ENCODE results near the gene TTYH2. TPM values are rescaled to one million over a fixed set of nuclear protein-coding genes. Genes with fewer than 3 reads are reported as not detected.

TTYH2 gene
- total RNA-seq, 1 experiment from 2014 or later: 0.28 TPM

DNA sequence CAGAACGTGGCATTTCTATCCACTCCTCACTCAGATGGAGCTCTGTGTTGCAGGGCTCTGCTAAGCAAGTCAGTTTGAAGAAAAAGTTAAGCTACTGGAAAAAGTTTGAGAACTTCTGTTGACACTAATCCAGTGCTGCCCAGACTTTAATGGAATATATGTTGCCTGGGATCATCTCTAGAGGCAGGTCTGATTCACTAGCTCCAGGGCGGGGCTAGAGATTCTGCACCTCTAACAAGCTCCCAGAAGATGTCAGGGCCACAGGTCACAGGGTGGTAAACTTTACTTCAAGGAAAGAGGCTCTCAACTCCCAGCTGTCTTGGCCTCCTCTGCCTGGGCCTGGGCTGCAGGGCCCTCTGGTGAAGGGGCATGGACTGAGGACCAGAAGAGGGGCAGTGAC lies 6.8 kb downstream of the TTYH2 start:
- intact Hi-C loops (cut with micrococcal nuclease; ENCODE audit: unreplicated experiment): loop anchor here (5.0 kb wide), 1 partner anchor 618 kb away; no protein-coding TSS in a partner anchor
- TF ChIP-seq CTCF (IDR thresholded peaks at IDR 0.05; ENCODE audit: unreplicated experiment): no peak
- H3K4me3 Mint-ChIP-seq (ENCODE audit: low read depth, unreplicated experiment): no peak overlapping the region
- H3K36me3 Mint-ChIP-seq (ENCODE audit: insufficient read depth, unreplicated experiment): no peaks in the 10 kb centered on the region
- no peaks in the 10 kb centered on the region for H3K4me1 Mint-ChIP-seq (ENCODE audit: low read depth, unreplicated experiment)
- no peak for DNase-seq
- CTCF ChIA-PET: no interaction called here
- H3K27me3 Mint-ChIP-seq (ENCODE audit: unreplicated experiment): peaks cover 91% of the 10 kb centered on the region
- no TSS peak for BruUV-seq (replicated peaks)
- no peak overlapping the region for H3K27ac Mint-ChIP-seq (ENCODE audit: unreplicated experiment)
- peaks cover 2% of the 10 kb centered on the region for H3K9me3 Mint-ChIP-seq (ENCODE audit: low read depth, unreplicated experiment)

- Mint-ChIP-seq H3K9me3 (ENCODE audit: low read depth, unreplicated experiment) (peaks cover 2% of the 10 kb centered on the region), H3K4me3 (ENCODE audit: low read depth, unreplicated experiment) (no peak overlapping the region), H3K36me3 (ENCODE audit: insufficient read depth, unreplicated experiment) (no peaks in the 10 kb centered on the region), H3K27me3 (ENCODE audit: unreplicated experiment) (peaks cover 91% of the 10 kb centered on the region), H3K4me1 (ENCODE audit: low read depth, unreplicated experiment) (no peaks in the 10 kb centered on the region), H3K27ac (ENCODE audit: unreplicated experiment) (no peak overlapping the region)
- CTCF ChIA-PET: interaction anchor here (0.5 kb wide), 1 partner anchor 79 kb away, joined by 3 read pairs; no protein-coding TSS in a partner anchor
- no peak for DNase-seq
- no peak for TF ChIP-seq CTCF (IDR thresholded peaks at IDR 0.05; ENCODE audit: unreplicated experiment)
- BruUV-seq (replicated peaks): no TSS peak
- intact Hi-C loops (cut with micrococcal nuclease; ENCODE audit: unreplicated experiment): loop anchor here (5.0 kb wide), 1 partner anchor 619 kb away; no protein-coding TSS in a partner anchor
Measured at GRCh38 chr17:74220946-74221818, 7.8 kb downstream of the TTYH2 start.

- H3K4me1 Mint-ChIP-seq (ENCODE audit: low read depth, unreplicated experiment): no peaks in the 10 kb centered on the region
- intact Hi-C loops (cut with micrococcal nuclease; ENCODE audit: unreplicated experiment): loop anchor here (5.0 kb wide), 1 partner anchor 620 kb away; no protein-coding TSS in a partner anchor
- no peak for TF ChIP-seq CTCF (IDR thresholded peaks at IDR 0.05; ENCODE audit: unreplicated experiment)
- peaks cover 2% of the 10 kb centered on the region for H3K9me3 Mint-ChIP-seq (ENCODE audit: low read depth, unreplicated experiment)
- no peak for DNase-seq
- H3K36me3 Mint-ChIP-seq (ENCODE audit: insufficient read depth, unreplicated experiment): no peaks in the 10 kb centered on the region
- BruUV-seq (replicated peaks): no TSS peak
- CTCF ChIA-PET: interaction anchor here (0.7 kb wide), 1 partner anchor 34 kb away, joined by 3 read pairs; no protein-coding TSS in a partner anchor
- H3K27ac Mint-ChIP-seq (ENCODE audit: unreplicated experiment): no peak overlapping the region
- H3K27me3 Mint-ChIP-seq (ENCODE audit: unreplicated experiment): peaks cover 91% of the 10 kb centered on the region
- no peak overlapping the region for H3K4me3 Mint-ChIP-seq (ENCODE audit: low read depth, unreplicated experiment)
Measured at GRCh38 chr17:74222399-74222798, 9.0 kb downstream of the TTYH2 start.

DNA sequence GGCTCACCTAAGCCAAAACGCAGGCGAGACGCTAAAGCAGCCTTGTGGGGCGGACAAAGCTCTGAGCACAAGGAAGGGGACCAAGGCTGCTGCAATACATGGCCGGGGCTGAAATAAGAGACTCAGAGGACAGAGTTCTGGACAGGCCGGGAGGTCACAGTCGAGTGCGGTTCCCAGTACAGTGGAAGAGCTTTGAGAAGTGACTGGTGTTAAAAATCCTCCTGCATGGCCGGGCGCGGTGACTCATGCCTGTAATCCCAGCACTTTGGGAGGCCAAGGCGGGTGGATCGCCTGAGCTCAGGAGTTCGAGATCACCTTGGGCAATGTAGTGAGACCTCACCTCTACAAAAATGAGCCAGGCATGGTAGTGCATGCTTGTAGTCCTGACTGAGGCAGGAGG lies 10.5 kb downstream of the TTYH2 start:
- Mint-ChIP-seq H3K9me3 (ENCODE audit: low read depth, unreplicated experiment) (peaks cover 2% of the 10 kb centered on the region), H3K4me1 (ENCODE audit: low read depth, unreplicated experiment) (no peaks in the 10 kb centered on the region), H3K27me3 (ENCODE audit: unreplicated experiment) (peaks cover 92% of the 10 kb centered on the region), H3K4me3 (ENCODE audit: low read depth, unreplicated experiment) (no peak overlapping the region), H3K36me3 (ENCODE audit: insufficient read depth, unreplicated experiment) (no peaks in the 10 kb centered on the region), H3K27ac (ENCODE audit: unreplicated experiment) (no peak overlapping the region)
- intact Hi-C loops (cut with micrococcal nuclease; ENCODE audit: unreplicated experiment): loop anchor here (5.0 kb wide), 1 partner anchor 622 kb away; no protein-coding TSS in a partner anchor
- CTCF ChIA-PET: no interaction called here
- TF ChIP-seq CTCF (IDR thresholded peaks at IDR 0.05; ENCODE audit: unreplicated experiment): no peak
- DNase-seq: no peak
- no TSS peak for BruUV-seq (replicated peaks)
